WTC11 (cell line): Measurements from ENCODE around the gene ITSN1. TPM values are rescaled to one million over a fixed set of nuclear protein-coding genes. Genes with fewer than 3 reads are reported as not detected.

Source experiments
- ATAC-seq: fragments of 200-7000 bp; cut with Tn5 transposase; 2 replicates; pipeline ENCODE4 v1.10.0; 2021; ENCODE audit warnings: mild to moderate bottlenecking, moderate library complexity
- CTCF ChIA-PET: fragments of 300-600 bp; sonication (Branson Sonifier 250); formaldehyde crosslinking; loops from one replicate; lab custom pipeline; 2021; ENCODE audit warnings: antibody characterized with exemption; lab: Charles Lee
- POLR2A ChIA-PET: fragments of 350-600 bp; sonication (Branson Sonifier 250); formaldehyde crosslinking; loops from one replicate; lab custom pipeline; 2021; ENCODE audit warnings: antibody characterized with exemption; lab: Charles Lee
- DNase-seq: peaks from one replicate; pipeline ENCODE4 v3.0.0; 2021; ENCODE audit warnings: low spot score
- H3K27ac Mint-ChIP-seq: 2 replicates; pipeline ENCODE4 v1.8.0; 2021; ENCODE audit warnings: mixed read lengths
- H3K27me3 Mint-ChIP-seq: 2 replicates; pipeline ENCODE4 v1.8.0; 2021; ENCODE audit warnings: low read depth, mild to moderate bottlenecking, moderate library complexity, mixed read lengths
- H3K36me3 Mint-ChIP-seq: 2 replicates; pipeline ENCODE4 v1.8.0; 2021; ENCODE audit warnings: mixed read lengths
- H3K4me1 Mint-ChIP-seq: 2 replicates; pipeline ENCODE4 v1.8.0; 2022; ENCODE audit warnings: mixed read lengths
- H3K4me3 Mint-ChIP-seq: 2 replicates; pipeline ENCODE4 v1.8.0; 2021; ENCODE audit warnings: mild to moderate bottlenecking, moderate library complexity, mixed read lengths
- H3K9me3 Mint-ChIP-seq: 2 replicates; pipeline ENCODE4 v1.8.0; 2021; ENCODE audit warnings: mixed read lengths
- CREB1 ChIP-seq: sonication (generic); formaldehyde crosslinking; IDR thresholded peaks from 2 replicates; pipeline ENCODE4 v1.8.0; 2023; ENCODE audit warnings: mild to moderate bottlenecking, missing genetic modification reagents
- GABPB1 ChIP-seq: sonication (generic); formaldehyde crosslinking; IDR thresholded peaks from 2 replicates; pipeline ENCODE4 v1.8.1; 2023; ENCODE audit warnings: mild to moderate bottlenecking, missing genetic modification reagents
- MXD4 ChIP-seq: fragments of 250-450 bp; sonication (Bioruptor Pico); IDR thresholded peaks from 2 replicates; pipeline ENCODE4 v1.8.0; 2021; ENCODE audit warnings: mild to moderate bottlenecking, moderate library complexity, borderline replicate concordance
- ZNF263 ChIP-seq: sonication (generic); formaldehyde crosslinking; IDR thresholded peaks from 2 replicates; pipeline ENCODE4 v1.8.1; 2022; ENCODE audit warnings: low read depth, mild to moderate bottlenecking, moderate library complexity, missing genetic modification reagents
- total RNA-seq: library from RNA; stranded (reverse); gene quantifications from 3 replicates; pipeline ENCODE4 v1.2.3, GENCODE V29; 2021
- TF ChIP-seq, protein P1 (sequence below): sonication (generic); formaldehyde crosslinking; IDR thresholded peaks from 2 replicates; pipeline ENCODE4 v1.8.0; 2023; ENCODE audit warnings: missing genetic modification reagents, mild to moderate bottlenecking, borderline replicate concordance
- TF ChIP-seq, protein P2 (sequence below): sonication (generic); formaldehyde crosslinking; IDR thresholded peaks from 2 replicates; pipeline ENCODE4 v1.8.1; 2023; ENCODE audit warnings: mild to moderate bottlenecking, moderate library complexity, missing genetic modification reagents
- TF ChIP-seq, protein P3 (sequence below): fragments of 250-450 bp; sonication (Bioruptor Pico); IDR thresholded peaks from 2 replicates; pipeline ENCODE4 v1.9.0; 2021; ENCODE audit warnings: mild to moderate bottlenecking, borderline replicate concordance
- TF ChIP-seq, protein P4 (sequence below): sonication (generic); formaldehyde crosslinking; IDR thresholded peaks from 2 replicates; pipeline ENCODE4 v1.8.0; 2022; ENCODE audit warnings: missing genetic modification reagents
- TF ChIP-seq, protein P5 (sequence below): sonication (generic); formaldehyde crosslinking; IDR thresholded peaks from 2 replicates; pipeline ENCODE4 v1.8.0; 2022; ENCODE audit warnings: mild to moderate bottlenecking, missing genetic modification reagents
- TF ChIP-seq, protein P6 (sequence below): sonication (generic); formaldehyde crosslinking; IDR thresholded peaks from 2 replicates; pipeline ENCODE4 v1.8.1; 2023; ENCODE audit warnings: mild to moderate bottlenecking, missing genetic modification reagents
- TF ChIP-seq, protein P7 (sequence below): sonication (generic); formaldehyde crosslinking; IDR thresholded peaks from 2 replicates; pipeline ENCODE4 v1.8.1; 2022; ENCODE audit warnings: low read depth, missing genetic modification reagents, borderline replicate concordance
- TF ChIP-seq, protein P8 (sequence below): fragments of 250-450 bp; sonication (Bioruptor Pico); IDR thresholded peaks from 2 replicates; pipeline ENCODE4 v1.9.0; 2021; ENCODE audit warnings: moderate library complexity, mild to moderate bottlenecking, inconsistent platforms, borderline replicate concordance

Gene ITSN1
- total RNA-seq, 1 experiment from 2014 or later, result 69.6 TPM

DNA sequence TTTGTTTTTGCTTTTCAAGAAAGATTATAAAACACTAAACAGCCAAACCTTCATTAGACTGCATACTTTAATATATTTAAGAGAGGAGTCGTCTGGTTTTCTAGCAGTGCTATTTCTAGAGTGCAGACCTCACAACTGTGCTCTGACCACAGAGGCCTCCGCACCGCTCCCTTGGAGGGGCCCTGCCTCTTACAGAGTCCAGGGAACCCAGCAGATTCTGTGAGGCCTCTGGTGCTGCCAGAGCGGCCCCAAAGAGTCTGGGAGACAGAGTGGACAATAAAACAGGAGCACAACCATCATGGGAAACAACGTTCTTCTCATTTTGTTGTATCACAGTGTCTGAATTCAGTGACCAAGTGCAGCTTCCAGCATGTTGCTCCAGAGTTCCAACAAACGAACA is 267.5 kb downstream of the ITSN1 start (continued):
- TF ChIP-seq, protein P1, sequence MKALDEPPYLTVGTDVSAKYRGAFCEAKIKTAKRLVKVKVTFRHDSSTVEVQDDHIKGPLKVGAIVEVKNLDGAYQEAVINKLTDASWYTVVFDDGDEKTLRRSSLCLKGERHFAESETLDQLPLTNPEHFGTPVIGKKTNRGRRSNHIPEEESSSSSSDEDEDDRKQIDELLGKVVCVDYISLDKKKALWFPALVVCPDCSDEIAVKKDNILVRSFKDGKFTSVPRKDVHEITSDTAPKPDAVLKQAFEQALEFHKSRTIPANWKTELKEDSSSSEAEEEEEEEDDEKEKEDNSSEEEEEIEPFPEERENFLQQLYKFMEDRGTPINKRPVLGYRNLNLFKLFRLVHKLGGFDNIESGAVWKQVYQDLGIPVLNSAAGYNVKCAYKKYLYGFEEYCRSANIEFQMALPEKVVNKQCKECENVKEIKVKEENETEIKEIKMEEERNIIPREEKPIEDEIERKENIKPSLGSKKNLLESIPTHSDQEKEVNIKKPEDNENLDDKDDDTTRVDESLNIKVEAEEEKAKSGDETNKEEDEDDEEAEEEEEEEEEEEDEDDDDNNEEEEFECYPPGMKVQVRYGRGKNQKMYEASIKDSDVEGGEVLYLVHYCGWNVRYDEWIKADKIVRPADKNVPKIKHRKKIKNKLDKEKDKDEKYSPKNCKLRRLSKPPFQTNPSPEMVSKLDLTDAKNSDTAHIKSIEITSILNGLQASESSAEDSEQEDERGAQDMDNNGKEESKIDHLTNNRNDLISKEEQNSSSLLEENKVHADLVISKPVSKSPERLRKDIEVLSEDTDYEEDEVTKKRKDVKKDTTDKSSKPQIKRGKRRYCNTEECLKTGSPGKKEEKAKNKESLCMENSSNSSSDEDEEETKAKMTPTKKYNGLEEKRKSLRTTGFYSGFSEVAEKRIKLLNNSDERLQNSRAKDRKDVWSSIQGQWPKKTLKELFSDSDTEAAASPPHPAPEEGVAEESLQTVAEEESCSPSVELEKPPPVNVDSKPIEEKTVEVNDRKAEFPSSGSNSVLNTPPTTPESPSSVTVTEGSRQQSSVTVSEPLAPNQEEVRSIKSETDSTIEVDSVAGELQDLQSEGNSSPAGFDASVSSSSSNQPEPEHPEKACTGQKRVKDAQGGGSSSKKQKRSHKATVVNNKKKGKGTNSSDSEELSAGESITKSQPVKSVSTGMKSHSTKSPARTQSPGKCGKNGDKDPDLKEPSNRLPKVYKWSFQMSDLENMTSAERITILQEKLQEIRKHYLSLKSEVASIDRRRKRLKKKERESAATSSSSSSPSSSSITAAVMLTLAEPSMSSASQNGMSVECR (CRISPR knock-in tag), result no peak
- TF ChIP-seq GABPB1 (no peak), ZNF263 (CRISPR knock-in tag) (no peak)
- TF ChIP-seq, protein P2, sequence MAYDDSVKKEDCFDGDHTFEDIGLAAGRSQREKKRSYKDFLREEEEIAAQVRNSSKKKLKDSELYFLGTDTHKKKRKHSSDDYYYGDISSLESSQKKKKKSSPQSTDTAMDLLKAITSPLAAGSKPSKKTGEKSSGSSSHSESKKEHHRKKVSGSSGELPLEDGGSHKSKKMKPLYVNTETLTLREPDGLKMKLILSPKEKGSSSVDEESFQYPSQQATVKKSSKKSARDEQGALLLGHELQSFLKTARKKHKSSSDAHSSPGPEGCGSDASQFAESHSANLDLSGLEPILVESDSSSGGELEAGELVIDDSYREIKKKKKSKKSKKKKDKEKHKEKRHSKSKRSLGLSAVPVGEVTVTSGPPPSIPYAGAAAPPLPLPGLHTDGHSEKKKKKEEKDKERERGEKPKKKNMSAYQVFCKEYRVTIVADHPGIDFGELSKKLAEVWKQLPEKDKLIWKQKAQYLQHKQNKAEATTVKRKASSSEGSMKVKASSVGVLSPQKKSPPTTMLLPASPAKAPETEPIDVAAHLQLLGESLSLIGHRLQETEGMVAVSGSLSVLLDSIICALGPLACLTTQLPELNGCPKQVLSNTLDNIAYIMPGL, result no peak
- TF ChIP-seq, protein P3, sequence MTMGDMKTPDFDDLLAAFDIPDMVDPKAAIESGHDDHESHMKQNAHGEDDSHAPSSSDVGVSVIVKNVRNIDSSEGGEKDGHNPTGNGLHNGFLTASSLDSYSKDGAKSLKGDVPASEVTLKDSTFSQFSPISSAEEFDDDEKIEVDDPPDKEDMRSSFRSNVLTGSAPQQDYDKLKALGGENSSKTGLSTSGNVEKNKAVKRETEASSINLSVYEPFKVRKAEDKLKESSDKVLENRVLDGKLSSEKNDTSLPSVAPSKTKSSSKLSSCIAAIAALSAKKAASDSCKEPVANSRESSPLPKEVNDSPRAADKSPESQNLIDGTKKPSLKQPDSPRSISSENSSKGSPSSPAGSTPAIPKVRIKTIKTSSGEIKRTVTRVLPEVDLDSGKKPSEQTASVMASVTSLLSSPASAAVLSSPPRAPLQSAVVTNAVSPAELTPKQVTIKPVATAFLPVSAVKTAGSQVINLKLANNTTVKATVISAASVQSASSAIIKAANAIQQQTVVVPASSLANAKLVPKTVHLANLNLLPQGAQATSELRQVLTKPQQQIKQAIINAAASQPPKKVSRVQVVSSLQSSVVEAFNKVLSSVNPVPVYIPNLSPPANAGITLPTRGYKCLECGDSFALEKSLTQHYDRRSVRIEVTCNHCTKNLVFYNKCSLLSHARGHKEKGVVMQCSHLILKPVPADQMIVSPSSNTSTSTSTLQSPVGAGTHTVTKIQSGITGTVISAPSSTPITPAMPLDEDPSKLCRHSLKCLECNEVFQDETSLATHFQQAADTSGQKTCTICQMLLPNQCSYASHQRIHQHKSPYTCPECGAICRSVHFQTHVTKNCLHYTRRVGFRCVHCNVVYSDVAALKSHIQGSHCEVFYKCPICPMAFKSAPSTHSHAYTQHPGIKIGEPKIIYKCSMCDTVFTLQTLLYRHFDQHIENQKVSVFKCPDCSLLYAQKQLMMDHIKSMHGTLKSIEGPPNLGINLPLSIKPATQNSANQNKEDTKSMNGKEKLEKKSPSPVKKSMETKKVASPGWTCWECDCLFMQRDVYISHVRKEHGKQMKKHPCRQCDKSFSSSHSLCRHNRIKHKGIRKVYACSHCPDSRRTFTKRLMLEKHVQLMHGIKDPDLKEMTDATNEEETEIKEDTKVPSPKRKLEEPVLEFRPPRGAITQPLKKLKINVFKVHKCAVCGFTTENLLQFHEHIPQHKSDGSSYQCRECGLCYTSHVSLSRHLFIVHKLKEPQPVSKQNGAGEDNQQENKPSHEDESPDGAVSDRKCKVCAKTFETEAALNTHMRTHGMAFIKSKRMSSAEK (CRISPR knock-in tag), result no peak
- TF ChIP-seq, protein P4, sequence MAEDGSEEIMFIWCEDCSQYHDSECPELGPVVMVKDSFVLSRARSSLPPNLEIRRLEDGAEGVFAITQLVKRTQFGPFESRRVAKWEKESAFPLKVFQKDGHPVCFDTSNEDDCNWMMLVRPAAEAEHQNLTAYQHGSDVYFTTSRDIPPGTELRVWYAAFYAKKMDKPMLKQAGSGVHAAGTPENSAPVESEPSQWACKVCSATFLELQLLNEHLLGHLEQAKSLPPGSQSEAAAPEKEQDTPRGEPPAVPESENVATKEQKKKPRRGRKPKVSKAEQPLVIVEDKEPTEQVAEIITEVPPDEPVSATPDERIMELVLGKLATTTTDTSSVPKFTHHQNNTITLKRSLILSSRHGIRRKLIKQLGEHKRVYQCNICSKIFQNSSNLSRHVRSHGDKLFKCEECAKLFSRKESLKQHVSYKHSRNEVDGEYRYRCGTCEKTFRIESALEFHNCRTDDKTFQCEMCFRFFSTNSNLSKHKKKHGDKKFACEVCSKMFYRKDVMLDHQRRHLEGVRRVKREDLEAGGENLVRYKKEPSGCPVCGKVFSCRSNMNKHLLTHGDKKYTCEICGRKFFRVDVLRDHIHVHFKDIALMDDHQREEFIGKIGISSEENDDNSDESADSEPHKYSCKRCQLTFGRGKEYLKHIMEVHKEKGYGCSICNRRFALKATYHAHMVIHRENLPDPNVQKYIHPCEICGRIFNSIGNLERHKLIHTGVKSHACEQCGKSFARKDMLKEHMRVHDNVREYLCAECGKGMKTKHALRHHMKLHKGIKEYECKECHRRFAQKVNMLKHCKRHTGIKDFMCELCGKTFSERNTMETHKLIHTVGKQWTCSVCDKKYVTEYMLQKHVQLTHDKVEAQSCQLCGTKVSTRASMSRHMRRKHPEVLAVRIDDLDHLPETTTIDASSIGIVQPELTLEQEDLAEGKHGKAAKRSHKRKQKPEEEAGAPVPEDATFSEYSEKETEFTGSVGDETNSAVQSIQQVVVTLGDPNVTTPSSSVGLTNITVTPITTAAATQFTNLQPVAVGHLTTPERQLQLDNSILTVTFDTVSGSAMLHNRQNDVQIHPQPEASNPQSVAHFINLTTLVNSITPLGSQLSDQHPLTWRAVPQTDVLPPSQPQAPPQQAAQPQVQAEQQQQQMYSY, result no peak
- TF ChIP-seq, protein P5, sequence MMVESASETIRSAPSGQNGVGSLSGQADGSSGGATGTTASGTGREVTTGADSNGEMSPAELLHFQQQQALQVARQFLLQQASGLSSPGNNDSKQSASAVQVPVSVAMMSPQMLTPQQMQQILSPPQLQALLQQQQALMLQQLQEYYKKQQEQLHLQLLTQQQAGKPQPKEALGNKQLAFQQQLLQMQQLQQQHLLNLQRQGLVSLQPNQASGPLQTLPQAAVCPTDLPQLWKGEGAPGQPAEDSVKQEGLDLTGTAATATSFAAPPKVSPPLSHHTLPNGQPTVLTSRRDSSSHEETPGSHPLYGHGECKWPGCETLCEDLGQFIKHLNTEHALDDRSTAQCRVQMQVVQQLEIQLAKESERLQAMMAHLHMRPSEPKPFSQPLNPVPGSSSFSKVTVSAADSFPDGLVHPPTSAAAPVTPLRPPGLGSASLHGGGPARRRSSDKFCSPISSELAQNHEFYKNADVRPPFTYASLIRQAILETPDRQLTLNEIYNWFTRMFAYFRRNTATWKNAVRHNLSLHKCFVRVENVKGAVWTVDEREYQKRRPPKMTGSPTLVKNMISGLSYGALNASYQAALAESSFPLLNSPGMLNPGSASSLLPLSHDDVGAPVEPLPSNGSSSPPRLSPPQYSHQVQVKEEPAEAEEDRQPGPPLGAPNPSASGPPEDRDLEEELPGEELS (CRISPR knock-in tag), result no peak

DNA sequence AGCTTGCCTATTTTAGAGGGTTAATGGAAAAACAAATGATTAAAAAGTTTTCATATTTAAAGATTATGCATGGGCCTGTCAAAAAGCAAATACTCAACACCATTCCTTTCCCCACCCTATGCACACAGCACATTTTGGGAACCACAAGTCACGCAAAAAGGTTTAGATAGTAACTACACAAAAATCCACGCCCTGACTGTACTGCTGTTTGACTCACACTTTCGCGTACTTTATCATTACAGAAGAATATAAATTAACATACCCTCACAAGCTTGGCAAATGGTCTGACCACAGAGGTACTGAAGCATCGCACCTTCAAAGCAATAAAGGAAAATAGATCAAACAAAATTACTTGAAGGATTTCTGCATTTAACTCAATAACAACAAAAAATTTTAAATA is 271.9 kb downstream of the ITSN1 start:
- Mint-ChIP-seq H3K9me3 (no peaks in the 10 kb centered on the region), H3K4me3 (peak overlapping the region; percentile 99), H3K27ac (no peak overlapping the region), H3K4me1 (peaks cover 15% of the 10 kb centered on the region), H3K27me3 (no peaks in the 10 kb centered on the region), H3K36me3 (peaks cover 43% of the 10 kb centered on the region)
- ATAC-seq, result no peak
- no peak for DNase-seq
- CTCF ChIA-PET, result interaction anchor here (1.1 kb wide), 1 partner anchor 22 kb away, joined by 3 read pairs; no protein-coding TSS in a partner anchor
- POLR2A ChIA-PET, result no interaction called here
- TF ChIP-seq, protein P5 (CRISPR knock-in tag), result no peak
- TF ChIP-seq, protein P6, sequence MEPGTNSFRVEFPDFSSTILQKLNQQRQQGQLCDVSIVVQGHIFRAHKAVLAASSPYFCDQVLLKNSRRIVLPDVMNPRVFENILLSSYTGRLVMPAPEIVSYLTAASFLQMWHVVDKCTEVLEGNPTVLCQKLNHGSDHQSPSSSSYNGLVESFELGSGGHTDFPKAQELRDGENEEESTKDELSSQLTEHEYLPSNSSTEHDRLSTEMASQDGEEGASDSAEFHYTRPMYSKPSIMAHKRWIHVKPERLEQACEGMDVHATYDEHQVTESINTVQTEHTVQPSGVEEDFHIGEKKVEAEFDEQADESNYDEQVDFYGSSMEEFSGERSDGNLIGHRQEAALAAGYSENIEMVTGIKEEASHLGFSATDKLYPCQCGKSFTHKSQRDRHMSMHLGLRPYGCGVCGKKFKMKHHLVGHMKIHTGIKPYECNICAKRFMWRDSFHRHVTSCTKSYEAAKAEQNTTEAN, result no peak
- TF ChIP-seq, protein P7, sequence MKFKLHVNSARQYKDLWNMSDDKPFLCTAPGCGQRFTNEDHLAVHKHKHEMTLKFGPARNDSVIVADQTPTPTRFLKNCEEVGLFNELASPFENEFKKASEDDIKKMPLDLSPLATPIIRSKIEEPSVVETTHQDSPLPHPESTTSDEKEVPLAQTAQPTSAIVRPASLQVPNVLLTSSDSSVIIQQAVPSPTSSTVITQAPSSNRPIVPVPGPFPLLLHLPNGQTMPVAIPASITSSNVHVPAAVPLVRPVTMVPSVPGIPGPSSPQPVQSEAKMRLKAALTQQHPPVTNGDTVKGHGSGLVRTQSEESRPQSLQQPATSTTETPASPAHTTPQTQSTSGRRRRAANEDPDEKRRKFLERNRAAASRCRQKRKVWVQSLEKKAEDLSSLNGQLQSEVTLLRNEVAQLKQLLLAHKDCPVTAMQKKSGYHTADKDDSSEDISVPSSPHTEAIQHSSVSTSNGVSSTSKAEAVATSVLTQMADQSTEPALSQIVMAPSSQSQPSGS (CRISPR knock-in tag), result no peak
- TF ChIP-seq, protein P8, sequence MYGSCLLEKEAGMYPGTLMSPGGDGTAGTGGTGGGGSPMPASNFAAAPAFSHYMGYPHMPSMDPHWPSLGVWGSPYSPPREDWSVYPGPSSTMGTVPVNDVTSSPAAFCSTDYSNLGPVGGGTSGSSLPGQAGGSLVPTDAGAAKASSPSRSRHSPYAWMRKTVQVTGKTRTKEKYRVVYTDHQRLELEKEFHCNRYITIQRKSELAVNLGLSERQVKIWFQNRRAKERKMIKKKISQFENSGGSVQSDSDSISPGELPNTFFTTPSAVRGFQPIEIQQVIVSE (CRISPR knock-in tag), result no peak
- TF ChIP-seq MXD4 (CRISPR knock-in tag) (no peak), CREB1 (CRISPR knock-in tag) (no peak)
